K562 (cell line): ENCODE measurements around the gene FAM184B. TPM values are rescaled to one million over a fixed set of nuclear protein-coding genes. Genes with fewer than 3 reads are reported as not detected.
A peak's percentile ranks its signal among the peaks of the same experiment; 100 is the strongest.

Experiments used
- ATAC-seq: fragments of 200-7000 bp; cut with Tn5 transposase; 3 replicates; pipeline ENCODE4 v1.9.1; 2020; ENCODE audit warnings: moderate library complexity
- BruUV-seq: library from RNA; stranded (reverse); fragments of 400-500 nt; replicated peaks from 2 replicates; lab custom pipeline; 2021; lab: Mats Ljungman, UMichigan
- CTCF ChIA-PET: fragments of 300-600 bp; formaldehyde crosslinking; extraction: SDS; loops from one replicate; lab custom pipeline; 2021; ENCODE audit warnings: low intra/inter-chr PET ratio; lab: Yijun Ruan, JAX
- POLR2A ChIA-PET: fragments of 300-600, 350-650 bp; sonication (Branson Sonifier 250); formaldehyde crosslinking; extraction: SDS; loops from one replicate; lab custom pipeline; 2021; ENCODE audit warnings: antibody characterized with exemption, inconsistent platforms; lab: Yijun Ruan, JAX
- DNase-seq, 4 experiments: peaks; one replicate each; pipeline versions ENCODE4 v3.0.0 to v3.0.0-alpha.2; 2011 to 2018; ENCODE audit warnings: low spot score in 3 of 4, mixed read lengths in 3 of 4; ENCODE audit errors: extremely low read depth in 1 of 4
- FAIRE-seq: peaks from 2 replicates; lab custom pipeline; 2011; peaks lifted over from hg19 to GRCh38; lab: Jason Lieb, UNC
- H2AFZ ChIP-seq: 2 replicates; pipeline ENCODE4 v1.6.0; 2011; ENCODE audit warnings: low read depth, low read length, control low read depth, inconsistent platforms
- H3K27ac ChIP-seq: fragments of 200-600 bp; 3 replicates; pipeline ENCODE4 v1.8.0; 2011; ENCODE audit warnings: low read depth, mild to moderate bottlenecking, control low read depth, inconsistent platforms, low read length, moderate library complexity, mixed read lengths; ENCODE audit errors: extremely low read depth
- H3K27me3 ChIP-seq, 2 experiments: fragments of 300-600 bp in 1 of 2; 2 replicates in 1 of 2; 3 replicates in 1 of 2; pipeline versions ENCODE4 v1.6.0 to v1.8.0; 2011; ENCODE audit warnings: inconsistent platforms in 2 of 2, low read length in 2 of 2, mild to moderate bottlenecking in 1 of 2, mixed read lengths in 1 of 2, moderate library complexity in 1 of 2; ENCODE audit not compliant: control insufficient read depth in 2 of 2, insufficient read depth in 2 of 2
- H3K36me3 ChIP-seq: fragments of 300-600 bp; 3 replicates; pipeline ENCODE4 v1.8.0; 2011; ENCODE audit warnings: mild to moderate bottlenecking, low read length, inconsistent platforms; ENCODE audit not compliant: control insufficient read depth, insufficient read depth
- H3K4me1 ChIP-seq, 2 experiments: fragments of 200-600 bp in 1 of 2; replicated peaks in 1 of 2; 2 replicates in 1 of 2; 3 replicates in 1 of 2; pipeline versions ENCODE4 v1.5.1 to v1.8.0; 2011; ENCODE audit warnings: inconsistent platforms in 2 of 2, low read length in 2 of 2, mild to moderate bottlenecking in 1 of 2, mixed read lengths in 1 of 2, moderate library complexity in 1 of 2; ENCODE audit not compliant: control insufficient read depth in 2 of 2, insufficient read depth in 2 of 2
- H3K4me2 ChIP-seq: 2 replicates; pipeline ENCODE4 v1.6.1; 2011; ENCODE audit warnings: low read length, control low read depth, inconsistent platforms, mixed read lengths; ENCODE audit not compliant: insufficient read depth
- H3K4me3 ChIP-seq: fragments of 200-600 bp; sonication (generic), shearing (Covaris generic); 2 replicates; pipeline ENCODE4 v1.5.1; 2016; ENCODE audit warnings: control low read depth, inconsistent platforms
- H3K79me2 ChIP-seq: fragments of 200-600 bp; 3 replicates; pipeline ENCODE4 v1.8.0; 2011; ENCODE audit warnings: low read length, inconsistent platforms; ENCODE audit not compliant: control insufficient read depth, insufficient read depth
- H3K9ac ChIP-seq, 2 experiments: 2 replicates each; pipeline versions ENCODE4 v1.6.0 to v1.6.1; 2011; ENCODE audit warnings: low read depth in 2 of 2, low read length in 2 of 2, control low read depth in 1 of 2, inconsistent platforms in 1 of 2, mild to moderate bottlenecking in 1 of 2, mixed read lengths in 1 of 2; ENCODE audit not compliant: insufficient read depth in 1 of 2
- H3K9me1 ChIP-seq: one replicate; pipeline ENCODE4 v1.6.0; 2011; ENCODE audit warnings: inconsistent platforms, mild to moderate bottlenecking, low read length, moderate library complexity; ENCODE audit not compliant: control insufficient read depth, insufficient read depth
- H3K9me3 ChIP-seq: replicated peaks from 2 replicates; pipeline ENCODE4 v1.5.1; 2011; ENCODE audit warnings: low read depth, low read length, inconsistent platforms; ENCODE audit not compliant: control insufficient read depth, insufficient read depth
- H4K20me1 ChIP-seq: replicated peaks from 2 replicates; pipeline ENCODE4 v1.6.1; 2011; ENCODE audit warnings: low read length, inconsistent platforms, mixed read lengths; ENCODE audit not compliant: control insufficient read depth, insufficient read depth
- ARID3A ChIP-seq: IDR thresholded peaks from 2 replicates; pipeline ENCODE4 v1.6.1; 2012; ENCODE audit warnings: low read depth, low read length, improper control_type of control experiment, borderline replicate concordance
- GTF2E2 ChIP-seq: fragments of 200-800 bp; sonication (Bioruptor generic); IDR thresholded peaks from 2 replicates; pipeline ENCODE4 v1.6.1; 2016; ENCODE audit warnings: missing genetic modification characterization, missing compliant biosample characterization
- HDAC3 ChIP-seq: fragments of 450-650 bp; IDR thresholded peaks from 2 replicates; pipeline ENCODE4 v1.6.1; 2018; ENCODE audit warnings: borderline replicate concordance, mild to moderate bottlenecking, moderate library complexity; ENCODE audit not compliant: partially characterized antibody
- JUNB ChIP-seq: fragments of 450-650 bp; formaldehyde crosslinking; conservative IDR thresholded peaks from 2 replicates; pipeline ENCODE4 v1.4.0; 2020; ENCODE audit warnings: mild to moderate bottlenecking
- KLF10 ChIP-seq: fragments of 250-450 bp; sonication (Bioruptor Pico); IDR thresholded peaks from 2 replicates; pipeline ENCODE4 v1.6.1; 2021; ENCODE audit warnings: matching md5 sums
- KLF6 ChIP-seq: fragments of 250-450 bp; sonication (Bioruptor Pico); IDR thresholded peaks from 2 replicates; pipeline ENCODE4 v1.4.0; 2020; ENCODE audit warnings: mild to moderate bottlenecking, moderate library complexity, borderline replicate concordance
- MCM3 ChIP-seq: fragments of 450-650 bp; IDR thresholded peaks from 2 replicates; pipeline ENCODE4 v1.6.1; 2016
- MED1 ChIP-seq: sonication (generic); formaldehyde crosslinking; IDR thresholded peaks from 2 replicates; pipeline ENCODE4 v1.8.1; 2023; ENCODE audit warnings: missing genetic modification reagents, borderline replicate concordance
- MXD1 ChIP-seq: fragments of 250-450 bp; sonication (Bioruptor Pico); IDR thresholded peaks from 2 replicates; pipeline ENCODE4 v1.8.0; 2021; ENCODE audit warnings: borderline replicate concordance, mild to moderate bottlenecking, moderate library complexity; ENCODE audit not compliant: poor library complexity, severe bottlenecking
- ZNF23 ChIP-seq: fragments of 250-450 bp; sonication (Bioruptor Pico); IDR thresholded peaks from 2 replicates; pipeline ENCODE4 v1.4.0; 2020; ENCODE audit warnings: mild to moderate bottlenecking
- ZNF277 ChIP-seq: fragments of 250-450 bp; sonication (Bioruptor Pico); IDR thresholded peaks from 2 replicates; pipeline ENCODE4 v1.8.0; 2022; ENCODE audit warnings: inconsistent platforms, mild to moderate bottlenecking, moderate library complexity, borderline replicate concordance
- ZNF609 ChIP-seq: sonication (generic); formaldehyde crosslinking; IDR thresholded peaks from 2 replicates; pipeline ENCODE4 v1.8.1; 2023; ENCODE audit warnings: missing genetic modification reagents, mild to moderate bottlenecking, borderline replicate concordance
- WGBS: fragments of 100-300 bp; shearing (Covaris generic); methylation state at CpG from one replicate; pipeline ENCODE4 v1.1.6; 2016; ENCODE audit warnings: low coverage, mixed read lengths; ENCODE audit not compliant: insufficient coverage; ENCODE audit errors: missing lambda C conversion rate; 5-methylcytosine and 5-hydroxymethylcytosine counted together
- in situ Hi-C: fragments of 300-500 bp; cut with MboI; formaldehyde crosslinking; loops from 4 replicates; pipeline ENCODE4 v1.15.0; 2018; ENCODE audit warnings: inconsistent platforms, mixed read lengths
- intact Hi-C: fragments of 100-400 bp; cut with micrococcal nuclease; formaldehyde crosslinking; loops from 2 replicates; pipeline ENCODE4 v1.14.2; 2022
- polyA plus RNA-seq, 8 experiments: library from polyadenylated mRNA; depleted of rRNA in 4 of 8; stranded (reverse) in 5 of 8; unstranded in 3 of 8; fragments of >200 nt; fragmentation: Nextera tagmentation in 2 of 8; fragmentation: Illumina TruSeq in 1 of 8; extraction: Ambion mirVana in 2 of 8; extraction: Trizol in 1 of 8; gene quantifications; 2 replicates each; pipeline versions ENCODE4 v1.2.1 to v1.2.3, GENCODE V29; 2011 to 2014; ENCODE audit warnings: inconsistent platforms in 1 of 8, missing spikeins in 1 of 8
- total RNA-seq, 7 experiments: library from RNA; depleted of rRNA in 6 of 7; stranded (reverse); fragments of >200 nt in 6 of 7; fragmentation: Illumina TruSeq in 2 of 7; extraction: Trizol in 2 of 7; gene quantifications; 2 replicates each; pipeline versions ENCODE4 v1.2.1 to v1.2.3, GENCODE V29; 2011 to 2021; ENCODE audit warnings: low replicate concordance in 1 of 7

The FAM184B gene
- total and polyA plus RNA-seq, 9 of the 15 experiments (the other 6 are each of a cell fraction or from before 2014, with no cell fraction given), result not detected

GRCh38 chr4:17654701-17655100 lies 126.7 kb downstream of the FAM184B start:
- Histone ChIP-seq H3K4me2 (no peak overlapping the region), H3K36me3 (no peaks in the 10 kb centered on the region), H2AFZ (no peak overlapping the region), H3K4me1 (0 out of 5 replicates have a peak, but pooled peaks cover 0 to 3% of the 10 kb centered on the region in 2 experiments), H3K9ac (no peak overlapping the region), H4K20me1 (no peaks in the 10 kb centered on the region; the same call in none of the 2 replicates), H3K27ac (no peak overlapping the region), H3K9me1 (no peaks in the 10 kb centered on the region), H3K79me2 (no peaks in the 10 kb centered on the region), H3K27me3 (peaks cover 21 to 41% of the 10 kb centered on the region in 2 experiments; a peak in 4 of 5 replicates), H3K9me3 (no peaks in the 10 kb centered on the region), H3K4me3 (no peak overlapping the region)
- ATAC-seq (peak; percentile 27; the same call in 1 of the 3 replicates), FAIRE-seq (no peak), DNase-seq (no peak)
- WGBS, result 1% methylated on average over 8 of the region's 8 CpGs
- in situ Hi-C loops, result loop anchor here (25.0 kb wide), 1 partner anchor 933 kb away; no protein-coding TSS in a partner anchor
- ChIA-PET POLR2A (no interaction called here), CTCF (no interaction called here)
- BruUV-seq, result no TSS peak
- intact Hi-C loops, result no loop called here
- TF ChIP-seq ARID3A (no peak), MXD1 (no peak), GTF2E2 (tag) (no peak), JUNB (CRISPR knock-in tag) (no peak), KLF10 (CRISPR knock-in tag) (no peak), ZNF609 (CRISPR knock-in tag) (no peak), HDAC3 (no peak), KLF6 (CRISPR knock-in tag) (no peak), MED1 (CRISPR knock-in tag) (no peak), MCM3 (no peak), ZNF277 (CRISPR knock-in tag) (no peak), ZNF23 (CRISPR knock-in tag) (no peak)
